HG02970 (cell line): ENCODE measurements around the gene PCYT1A.
"Not testable (repeated sequence)": the region's sequence is repeated elsewhere in the genome, so short reads cannot be mapped to it uniquely, and the experiment has no call there.

Experiments used
- ATAC-seq: cut with Tn5 transposase; IDR thresholded peaks from one replicate; pipeline ENCODE4 v1.9.1; 2021; ENCODE audit warnings: mild to moderate bottlenecking, moderate library complexity, moderate number of reproducible peaks; ENCODE audit not compliant: unreplicated experiment, low FRiP score

PCYT1A gene

GRCh38 chr3:196197524-196197923 lies 90.0 kb downstream of the PCYT1A start:
- ATAC-seq, result no peak

GRCh38 chr3:196195664-196196265 lies 91.8 kb downstream of the PCYT1A start:
- ATAC-seq, result no peak

- ATAC-seq, result no peak
Measured at GRCh38 chr3:196194542-196194915, 93.0 kb downstream of the PCYT1A start.

GRCh38 chr3:196193736-196194541 lies 93.6 kb downstream of the PCYT1A start:
- no peak for ATAC-seq

- ATAC-seq, result no peak
Measured at GRCh38 chr3:196193133-196193735, 94.3 kb downstream of the PCYT1A start.

GRCh38 chr3:196192524-196193051 lies 94.9 kb downstream of the PCYT1A start:
- no peak for ATAC-seq

- ATAC-seq, result no peak
Measured at GRCh38 chr3:196192036-196192523, 95.4 kb downstream of the PCYT1A start.

GRCh38 chr3:196189566-196190347 lies 97.8 kb downstream of the PCYT1A start:
- ATAC-seq, result no peak

GRCh38 chr3:196186651-196187573 lies 100.6 kb downstream of the PCYT1A start:
- peak; percentile 39 for ATAC-seq

GRCh38 chr3:196184881-196185280 lies 102.6 kb downstream of the PCYT1A start:
- no peak for ATAC-seq

- ATAC-seq, result not testable (repeated sequence)
Measured at GRCh38 chr3:196184169-196184432, 103.4 kb downstream of the PCYT1A start.

- no peak for ATAC-seq
Measured at GRCh38 chr3:196181127-196181546, 106.4 kb downstream of the PCYT1A start.

GRCh38 chr3:196180346-196180745 lies 107.2 kb downstream of the PCYT1A start:
- no peak for ATAC-seq
